CD4-positive, alpha-beta T cell (primary cell): Measurements from ENCODE around the gene TMEM129. TPM values are rescaled to one million over a fixed set of nuclear protein-coding genes. Genes with fewer than 3 reads are reported as not detected.

Source experiments
- ATAC-seq: fragments of 200-7000 bp; cut with Tn5 transposase; one replicate; pipeline ENCODE4 v1.10.0; 2022; ENCODE audit warnings: mild to moderate bottlenecking; ENCODE audit not compliant: poor library complexity
- CTCF ChIA-PET: fragments of 350-600 bp; sonication (Branson Sonifier 250); formaldehyde crosslinking; loops from one replicate; lab custom pipeline; 2021; ENCODE audit warnings: antibody characterized with exemption, inconsistent platforms; lab: Charles Lee
- POLR2A ChIA-PET: fragments of 350-600 bp; sonication (Branson Sonifier 250); formaldehyde crosslinking; loops from one replicate; lab custom pipeline; 2021; ENCODE audit warnings: antibody characterized with exemption, inconsistent platforms; lab: Charles Lee
- DNase-seq, 14 experiments: peaks; one replicate each; pipeline ENCODE4 v3.0.0-alpha.2; 2013 to 2020; ENCODE audit warnings: mixed read lengths in 2 of 14
- H3K27ac ChIP-seq, 2 donors: one replicate each; pipeline versions ENCODE4 v1.5.1 to v1.7.0; 2013; ENCODE audit warnings: low read length in 2 of 2, low read depth in 1 of 2, mild to moderate bottlenecking in 1 of 2
- H3K27me3 ChIP-seq, 2 experiments: 1 replicate in 1 of 2; 2 replicates in 1 of 2; pipeline versions ENCODE4 v1.6.1 to v1.7.0; 2013; ENCODE audit warnings: low read length in 2 of 2, control low read depth in 1 of 2, mild to moderate bottlenecking in 1 of 2, moderate library complexity in 1 of 2; ENCODE audit not compliant: insufficient read depth in 2 of 2, control insufficient read depth in 1 of 2
- H3K36me3 ChIP-seq: one replicate; pipeline ENCODE4 v1.6.1; 2013; ENCODE audit warnings: low read length, control low read depth; ENCODE audit not compliant: insufficient read depth
- H3K4me1 ChIP-seq: one replicate; pipeline ENCODE4 v1.6.1; 2013; ENCODE audit warnings: low read length, control low read depth; ENCODE audit not compliant: insufficient read depth
- H3K4me3 ChIP-seq: one replicate; pipeline ENCODE4 v1.5.1; 2013; ENCODE audit warnings: mild to moderate bottlenecking, low read length, moderate library complexity
- H3K9me3 ChIP-seq, 2 experiments: 1 replicate in 1 of 2; 2 replicates in 1 of 2; pipeline versions ENCODE4 v1.6.1 to v1.7.0; 2013; ENCODE audit warnings: low read length in 2 of 2, mild to moderate bottlenecking in 2 of 2, control low read depth in 1 of 2, moderate library complexity in 1 of 2; ENCODE audit not compliant: control insufficient read depth in 1 of 2, insufficient read depth in 1 of 2
- H3K27ac Mint-ChIP-seq: one replicate; pipeline ENCODE4 v1.8.0; 2020; ENCODE audit warnings: mixed read lengths
- H3K27me3 Mint-ChIP-seq: one replicate; pipeline ENCODE4 v1.8.0; 2021; ENCODE audit warnings: mixed read lengths
- H3K36me3 Mint-ChIP-seq: one replicate; pipeline ENCODE4 v1.8.0; 2021; ENCODE audit warnings: low read depth, mixed read lengths
- H3K4me1 Mint-ChIP-seq: one replicate; pipeline ENCODE4 v1.8.0; 2021; ENCODE audit warnings: low read depth, mixed read lengths
- H3K4me3 Mint-ChIP-seq: one replicate; pipeline ENCODE4 v1.8.0; 2020; ENCODE audit warnings: mild to moderate bottlenecking, mixed read lengths
- H3K9me3 Mint-ChIP-seq: one replicate; pipeline ENCODE4 v1.8.0; 2020; ENCODE audit warnings: mixed read lengths
- CTCF ChIP-seq: fragments of 200-600 bp; IDR thresholded peaks from one replicate; pipeline ENCODE4 v1.8.0; 2022; ENCODE audit warnings: antibody characterized with exemption, mild to moderate bottlenecking
- intact Hi-C, 2 experiments: fragments of 100-400 bp; cut with DNase I in 1 of 2; cut with micrococcal nuclease in 1 of 2; formaldehyde crosslinking; loops; one replicate each; pipeline versions ENCODE4 v1.15.1 to v1.9.0; 2023 to 2025; cut with DNase I, micrococcal nuclease
- total RNA-seq, 174 experiments: library from RNA in 2 of 174; stranded (reverse) in 2 of 174; gene quantifications; one replicate each; pipeline ENCODE4 v1.2.3 and lab custom pipeline; 2021 to 2026

Gene TMEM129
- total RNA-seq, 2 experiments from 2014 or later: 17.2 to 17.6 TPM

DNA sequence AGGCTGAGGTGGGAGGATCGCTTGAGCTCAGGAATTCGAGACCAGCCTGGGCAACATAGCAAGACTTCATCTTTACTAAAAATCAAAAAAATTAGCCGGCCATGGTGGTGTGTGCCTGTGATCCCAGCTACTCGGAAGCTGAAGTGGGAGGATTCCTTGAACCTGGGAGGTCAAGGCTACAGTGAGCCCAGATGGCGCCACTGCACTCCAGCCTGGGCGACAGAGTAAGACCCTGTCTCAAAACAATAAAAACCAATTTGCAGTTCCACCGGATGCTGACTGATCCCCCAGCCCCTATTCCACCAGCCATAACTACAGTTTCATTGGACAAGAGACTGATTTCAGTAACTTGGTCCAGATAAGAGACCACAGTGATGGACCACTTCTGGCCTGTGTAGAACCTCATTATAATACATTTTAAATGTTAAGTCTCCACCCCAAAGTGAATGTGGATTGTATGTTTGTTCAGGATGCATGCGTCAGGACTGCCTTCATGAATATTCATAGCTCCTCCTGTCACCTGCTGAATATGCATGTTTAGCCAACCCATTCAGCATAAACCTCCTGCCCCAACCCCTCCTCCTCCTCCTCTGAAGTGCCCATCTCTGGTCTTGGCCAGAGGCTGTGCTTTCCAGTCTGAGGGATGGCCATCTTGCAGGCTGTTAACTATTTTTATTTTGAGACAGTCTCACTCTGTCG is 6.7 kb downstream of the TMEM129 start:
- H3K27me3 ChIP-seq: no peaks in the 10 kb centered on the region
- H3K9me3 Mint-ChIP-seq: no peaks in the 10 kb centered on the region
- ChIA-PET POLR2A (interaction anchor here (0.9 to 1.3 kb wide), 2 partner anchors 9 to 21 kb away, joined by 3 read pairs; no protein-coding TSS in a partner anchor), CTCF (interaction anchor here (1.4 kb wide), 1 partner anchor 21 kb away, joined by 6 read pairs; no protein-coding TSS in a partner anchor)
- peaks cover 71% of the 10 kb centered on the region for H3K4me1 ChIP-seq
- H3K27ac Mint-ChIP-seq: peak overlapping the region; percentile 93
- peaks cover 42% of the 10 kb centered on the region for H3K36me3 ChIP-seq
- intact Hi-C loops: loop anchor here in 1 of 2 experiments (5.0 to 10.0 kb wide), 6 partner anchors 132 to 750 kb away; partner anchors contain the start of genes CFAP99, MAEA, NELFA and RNF4
- H3K9me3 ChIP-seq: no peaks in the 10 kb centered on the region
- H3K4me3 Mint-ChIP-seq: peak overlapping the region; percentile 88
- TF ChIP-seq CTCF: no peak
- DNase-seq (peak in 1 of 14 experiments; percentile 27), ATAC-seq (no peak)
- peaks cover 33% of the 10 kb centered on the region for H3K36me3 Mint-ChIP-seq
- H3K4me3 ChIP-seq: no peak overlapping the region
- no peaks in the 10 kb centered on the region for H3K27me3 Mint-ChIP-seq
- peaks cover 46% of the 10 kb centered on the region for H3K4me1 Mint-ChIP-seq
- H3K27ac ChIP-seq: peak overlapping the region in 1 of 2 donors; percentile 71

GRCh38 chr4:1713003-1713851 is 7.9 kb downstream of the TMEM129 start:
- Mint-ChIP-seq H3K27me3 (no peaks in the 10 kb centered on the region), H3K9me3 (no peaks in the 10 kb centered on the region), H3K4me1 (peaks cover 46% of the 10 kb centered on the region), H3K4me3 (peak overlapping the region; percentile 88), H3K27ac (peak overlapping the region; percentile 93), H3K36me3 (peaks cover 38% of the 10 kb centered on the region)
- CTCF ChIA-PET: interaction anchor here (1.1 kb wide), 1 partner anchor 143 kb away, joined by 3 read pairs; no protein-coding TSS in a partner anchor
- Histone ChIP-seq H3K36me3 (peaks cover 35% of the 10 kb centered on the region), H3K27ac (peak overlapping the region; percentile 71 to 91), H3K9me3 (no peaks in the 10 kb centered on the region), H3K4me1 (peaks cover 62% of the 10 kb centered on the region), H3K4me3 (peak overlapping the region; percentile 95), H3K27me3 (no peaks in the 10 kb centered on the region)
- intact Hi-C loops: loop anchor here in 1 of 2 experiments (2.0 to 10.0 kb wide), 7 partner anchors 131 to 752 kb away; partner anchors contain the start of genes CFAP99, MAEA, NELFA and NSD2
- peak; percentile 0 for ATAC-seq
- POLR2A ChIA-PET: interaction anchor here (0.9 to 7.8 kb wide), 12 partner anchors 9 to 781 kb away, joined by 3 to 205 read pairs (median 7); partner anchors contain the start of genes GAK, LETM1, NSD2 and RNF4
- no peak for DNase-seq
- TF ChIP-seq CTCF: no peak
